ENCODE data around the gene TRNAU1AP.
A peak's percentile ranks its signal among the peaks of the same experiment; 100 is the strongest.
"Not testable (repeated sequence)": the region's sequence is repeated elsewhere in the genome, so short reads cannot be mapped to it uniquely, and the experiment has no call there.

The TRNAU1AP gene

DNA sequence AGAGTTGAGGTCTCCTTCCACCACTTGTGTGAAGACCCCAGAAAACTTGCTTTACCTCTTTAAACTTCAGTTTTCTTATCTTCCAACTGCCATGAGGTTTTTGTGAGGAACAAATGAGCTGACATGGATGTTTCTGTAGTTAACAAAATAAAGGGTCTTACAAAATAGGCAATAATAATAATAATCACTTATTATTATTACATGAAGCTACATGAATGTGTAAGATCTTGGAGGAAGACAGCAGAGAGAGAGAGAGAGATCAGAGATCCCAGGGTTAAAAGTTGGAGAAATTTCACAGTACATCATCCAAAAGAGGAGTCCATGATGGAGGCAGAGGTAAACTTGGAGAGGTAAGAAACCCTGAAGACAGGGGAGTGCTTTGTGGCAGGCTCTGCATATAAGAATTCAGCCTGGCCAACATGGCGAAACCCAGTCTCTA, 36.3 kb upstream of the TRNAU1AP start:
- POLR2A ChIA-PET: interaction anchor here (0.8 to 6.2 kb wide), 4 partner anchors 9 to 220 kb away, joined by 3 to 37 read pairs (median 10); partner anchors contain the start of genes RCC1, RNU11 and YTHDF2
- TF ChIP-seq, protein P1, sequence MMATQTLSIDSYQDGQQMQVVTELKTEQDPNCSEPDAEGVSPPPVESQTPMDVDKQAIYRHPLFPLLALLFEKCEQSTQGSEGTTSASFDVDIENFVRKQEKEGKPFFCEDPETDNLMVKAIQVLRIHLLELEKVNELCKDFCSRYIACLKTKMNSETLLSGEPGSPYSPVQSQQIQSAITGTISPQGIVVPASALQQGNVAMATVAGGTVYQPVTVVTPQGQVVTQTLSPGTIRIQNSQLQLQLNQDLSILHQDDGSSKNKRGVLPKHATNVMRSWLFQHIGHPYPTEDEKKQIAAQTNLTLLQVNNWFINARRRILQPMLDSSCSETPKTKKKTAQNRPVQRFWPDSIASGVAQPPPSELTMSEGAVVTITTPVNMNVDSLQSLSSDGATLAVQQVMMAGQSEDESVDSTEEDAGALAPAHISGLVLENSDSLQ (IDR thresholded peaks at IDR 0.05): no peak
- TF ChIP-seq TARDBP (IDR thresholded peaks at IDR 0.05) (no peak), BHLHE40 (IDR thresholded peaks at IDR 0.05; ENCODE audit: borderline replicate concordance) (no peak), FOXA1 (IDR thresholded peaks at IDR 0.05) (no peak), LEF1 (IDR thresholded peaks at IDR 0.05; ENCODE audit: borderline replicate concordance) (no peak), FOXK2 (IDR thresholded peaks at IDR 0.05) (no peak), ELF4 (IDR thresholded peaks at IDR 0.05) (no peak), ZNF384 (IDR thresholded peaks at IDR 0.05) (no peak), HDGF (IDR thresholded peaks at IDR 0.05; ENCODE audit: borderline replicate concordance) (no peak), ARNT (IDR thresholded peaks at IDR 0.05) (no peak), FOXM1 (IDR thresholded peaks at IDR 0.05; ENCODE audit: borderline replicate concordance) (no peak), SUZ12 (IDR thresholded peaks at IDR 0.05) (no peak), L3MBTL2 (conservative IDR thresholded peaks at IDR 0.05) (no peak), CTBP1 (IDR thresholded peaks at IDR 0.05; ENCODE audit: borderline replicate concordance) (no peak), NFRKB (IDR thresholded peaks at IDR 0.05) (no peak), SP1 (IDR thresholded peaks at IDR 0.05) (no peak)
- DNase-seq (ENCODE audit: extremely low spot score): no peak
- CTCF ChIA-PET: interaction anchor here (0.7 kb wide), 1 partner anchor 17 kb away, joined by 3 read pairs; no protein-coding TSS in a partner anchor

DNA sequence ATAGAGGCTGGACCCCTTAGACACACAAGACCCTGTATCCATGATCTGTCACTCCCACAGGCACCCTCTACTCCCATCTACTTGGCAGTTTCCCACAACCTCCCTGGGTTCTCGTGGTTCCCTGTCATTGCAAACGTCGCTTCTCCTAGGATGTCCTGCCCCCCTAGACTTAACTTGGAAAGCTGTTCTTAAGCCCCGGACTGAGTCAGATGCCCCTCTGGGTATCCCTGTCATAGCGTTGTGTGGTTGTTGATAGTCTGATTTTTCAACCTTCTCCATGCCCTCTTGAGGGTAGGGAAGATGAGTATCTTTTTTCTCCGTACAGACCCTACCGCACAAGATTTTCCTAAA, 35.3 kb upstream of the TRNAU1AP start:
- TF ChIP-seq ARNT (IDR thresholded peaks at IDR 0.05): no peak
- TF ChIP-seq HDGF (IDR thresholded peaks at IDR 0.05; ENCODE audit: borderline replicate concordance): no peak
- no peak for TF ChIP-seq L3MBTL2 (conservative IDR thresholded peaks at IDR 0.05)
- TF ChIP-seq SP1 (IDR thresholded peaks at IDR 0.05): no peak
- no peak for TF ChIP-seq FOXA1 (IDR thresholded peaks at IDR 0.05)
- TF ChIP-seq FOXM1 (IDR thresholded peaks at IDR 0.05; ENCODE audit: borderline replicate concordance): no peak
- CTCF ChIA-PET: interaction anchor here (0.5 kb wide), 1 partner anchor 13 kb away, joined by 3 read pairs; no protein-coding TSS in a partner anchor
- POLR2A ChIA-PET: interaction anchor here (0.9 to 6.2 kb wide), 4 partner anchors 10 to 269 kb away, joined by 3 to 37 read pairs (median 10); partner anchors contain the start of genes RCC1 and RNU11
- no peak for DNase-seq (ENCODE audit: extremely low spot score)

DNA sequence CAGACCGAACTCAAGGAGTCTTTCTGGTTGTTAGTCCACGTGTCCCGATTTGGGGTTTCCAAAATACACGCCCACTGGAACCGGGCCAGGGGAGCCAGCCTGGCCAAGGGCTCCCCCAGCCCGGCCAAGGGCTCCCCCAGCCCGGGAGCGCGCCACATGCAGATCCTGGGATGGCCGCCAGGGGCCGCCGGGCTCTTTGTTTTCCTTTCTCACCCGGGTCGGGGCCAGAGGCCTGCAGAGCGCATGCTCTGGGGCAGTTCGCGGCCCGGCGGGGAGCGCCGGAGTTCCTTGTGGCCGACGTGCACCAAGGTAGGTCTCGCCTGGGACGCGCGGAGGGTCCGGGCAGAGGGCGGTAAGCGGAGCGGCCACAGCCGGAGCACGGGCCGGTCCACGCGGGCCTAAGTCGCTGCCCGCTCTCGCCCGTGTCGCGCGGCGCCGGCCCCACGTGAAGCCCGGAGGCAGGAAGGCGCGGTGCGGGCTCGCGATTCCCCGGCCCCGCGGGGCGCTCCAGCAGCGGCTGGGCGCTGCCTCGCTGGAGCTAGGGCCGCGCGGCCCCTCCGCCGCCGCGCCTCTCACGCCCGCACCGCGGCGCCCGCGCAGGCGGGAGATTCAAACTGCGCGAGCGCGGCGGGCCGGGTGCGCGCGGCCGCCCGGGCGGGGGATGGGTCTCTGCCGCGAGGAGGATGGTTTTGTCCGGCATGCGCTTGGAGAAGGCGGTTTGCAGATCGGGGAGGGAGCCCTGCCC, 34.7 kb upstream of the TRNAU1AP start:
- peak; percentile 42; the same call in 1 of the 2 replicates for TF ChIP-seq ELF4 (IDR thresholded peaks at IDR 0.05)
- no peak for TF ChIP-seq SP1 (IDR thresholded peaks at IDR 0.05)
- TF ChIP-seq HDGF (IDR thresholded peaks at IDR 0.05; ENCODE audit: borderline replicate concordance): peak; percentile 88; the same call in 1 of the 2 replicates
- TF ChIP-seq LEF1 (IDR thresholded peaks at IDR 0.05; ENCODE audit: borderline replicate concordance): peak; percentile 82; the same call in 1 of the 2 replicates
- DNase-seq (ENCODE audit: extremely low spot score): peak; percentile 96
- ChIA-PET CTCF (interaction anchor here (0.5 to 0.8 kb wide), 2 partner anchors 14 to 24 kb away, joined by 3 to 4 read pairs; no protein-coding TSS in a partner anchor), POLR2A (interaction anchor here (0.9 to 6.2 kb wide), 3 partner anchors 10 to 103 kb away, joined by 4 to 37 read pairs (median 7); partner anchors contain the start of gene RCC1)

DNA sequence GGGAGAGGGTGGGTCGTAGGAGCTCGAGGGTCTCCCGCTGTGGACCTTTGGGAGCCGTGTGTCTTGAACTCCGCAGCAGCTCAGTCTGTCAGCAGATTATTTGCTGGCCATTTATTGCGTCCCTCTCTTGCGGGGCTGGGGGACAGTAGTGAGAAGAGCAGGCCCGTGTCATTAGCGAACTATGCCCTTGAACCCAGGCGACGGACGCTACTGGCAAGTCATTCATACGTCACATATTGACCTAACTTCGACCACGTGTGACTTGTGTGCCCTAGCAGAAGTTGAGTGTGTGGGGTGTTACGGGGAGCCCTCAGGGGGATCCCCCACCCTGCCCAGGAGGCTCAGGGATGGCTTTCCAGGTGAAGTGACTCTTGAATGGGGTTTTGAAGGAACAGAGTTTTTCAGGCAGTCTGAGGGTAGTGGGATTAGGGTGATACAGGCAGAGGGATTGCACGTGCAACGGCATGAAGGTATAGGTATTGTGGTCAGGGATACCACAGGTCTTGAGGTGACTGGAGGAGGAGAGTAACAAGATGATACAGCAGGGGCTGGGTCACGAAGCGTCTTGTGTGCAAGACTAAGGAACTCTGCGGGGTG, 34.0 kb upstream of the TRNAU1AP start:
- ChIA-PET CTCF (interaction anchor here (0.8 kb wide), 1 partner anchor 24 kb away, joined by 4 read pairs; no protein-coding TSS in a partner anchor), POLR2A (interaction anchor here (0.9 to 6.2 kb wide), 3 partner anchors 11 to 104 kb away, joined by 4 to 37 read pairs (median 7); partner anchors contain the start of gene RCC1)
- no peak for DNase-seq (ENCODE audit: extremely low spot score)
- no peak for TF ChIP-seq SP1 (IDR thresholded peaks at IDR 0.05)
- TF ChIP-seq ZNF384 (IDR thresholded peaks at IDR 0.05): no peak
- no peak for TF ChIP-seq LEF1 (IDR thresholded peaks at IDR 0.05; ENCODE audit: borderline replicate concordance)
- TF ChIP-seq FOXA1 (IDR thresholded peaks at IDR 0.05): no peak
- TF ChIP-seq TARDBP (IDR thresholded peaks at IDR 0.05): no peak
- peak; percentile 79; the same call in 1 of the 2 replicates for TF ChIP-seq HDGF (IDR thresholded peaks at IDR 0.05; ENCODE audit: borderline replicate concordance)
- no peak for TF ChIP-seq FOXK2 (IDR thresholded peaks at IDR 0.05)
- TF ChIP-seq ARNT (IDR thresholded peaks at IDR 0.05): no peak
- no peak for TF ChIP-seq NFRKB (IDR thresholded peaks at IDR 0.05)
- no peak for TF ChIP-seq CTBP1 (IDR thresholded peaks at IDR 0.05; ENCODE audit: borderline replicate concordance)
- TF ChIP-seq FOXM1 (IDR thresholded peaks at IDR 0.05; ENCODE audit: borderline replicate concordance): no peak
- no peak for TF ChIP-seq ELF4 (IDR thresholded peaks at IDR 0.05)
- no peak for TF ChIP-seq BHLHE40 (IDR thresholded peaks at IDR 0.05; ENCODE audit: borderline replicate concordance)
- TF ChIP-seq, protein P1 (IDR thresholded peaks at IDR 0.05): no peak
- TF ChIP-seq L3MBTL2 (conservative IDR thresholded peaks at IDR 0.05): peak; percentile 85

DNA sequence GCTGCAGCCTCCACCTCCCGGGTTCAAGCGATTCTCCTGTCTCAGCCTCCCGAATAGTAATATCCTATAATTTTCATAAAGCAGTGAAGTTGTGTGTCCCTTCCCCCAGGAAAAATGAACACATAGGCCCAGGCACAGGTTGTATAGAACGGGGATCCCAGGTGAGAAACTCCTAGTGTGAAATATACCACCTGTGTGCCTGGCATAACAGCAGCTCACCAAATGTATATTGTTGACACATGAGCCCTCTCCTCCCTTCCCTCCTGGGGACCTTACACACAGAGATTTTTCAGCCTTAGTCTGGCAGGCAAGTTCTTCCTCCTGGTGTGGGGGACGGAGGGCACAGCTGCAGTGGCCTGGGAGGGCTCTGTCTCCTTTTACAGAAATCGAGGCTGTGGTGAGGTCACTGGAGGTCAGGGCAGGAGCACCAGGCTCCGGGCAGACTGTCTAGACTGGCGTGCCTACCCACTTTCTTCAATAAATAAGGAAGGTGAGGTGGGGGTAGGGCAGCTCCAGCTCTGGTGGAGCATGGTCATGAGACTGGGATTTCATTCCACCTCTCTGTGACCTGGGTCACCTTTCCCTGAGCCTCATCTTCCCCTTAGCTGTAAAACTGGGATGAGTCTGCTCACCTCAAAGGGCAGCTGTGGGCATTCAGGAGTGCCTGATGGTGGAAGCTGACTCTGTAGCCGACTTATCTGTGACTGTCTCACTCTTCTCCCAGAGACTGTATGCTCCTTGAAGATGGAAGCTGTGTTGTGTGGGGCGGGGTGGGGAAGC, 32.7 kb upstream of the TRNAU1AP start:
- POLR2A ChIA-PET: interaction anchor here (1.0 to 6.2 kb wide), 3 partner anchors 12 to 217 kb away, joined by 3 to 37 read pairs (median 19); partner anchors contain the start of genes RCC1 and YTHDF2
- CTCF ChIA-PET: interaction anchor here (0.5 kb wide), 1 partner anchor 44 kb away, joined by 4 read pairs; no protein-coding TSS in a partner anchor
- TF ChIP-seq FOXK2 (IDR thresholded peaks at IDR 0.05) (no peak), FOXM1 (IDR thresholded peaks at IDR 0.05; ENCODE audit: borderline replicate concordance) (no peak), ZNF384 (IDR thresholded peaks at IDR 0.05) (no peak), HDGF (IDR thresholded peaks at IDR 0.05; ENCODE audit: borderline replicate concordance) (no peak), BHLHE40 (IDR thresholded peaks at IDR 0.05; ENCODE audit: borderline replicate concordance) (no peak), TARDBP (IDR thresholded peaks at IDR 0.05) (no peak), ELF4 (IDR thresholded peaks at IDR 0.05) (no peak), SP1 (IDR thresholded peaks at IDR 0.05) (no peak), CTBP1 (IDR thresholded peaks at IDR 0.05; ENCODE audit: borderline replicate concordance) (no peak), LEF1 (IDR thresholded peaks at IDR 0.05; ENCODE audit: borderline replicate concordance) (no peak), ARNT (IDR thresholded peaks at IDR 0.05) (no peak), FOXA1 (IDR thresholded peaks at IDR 0.05) (no peak), SUZ12 (IDR thresholded peaks at IDR 0.05) (no peak), L3MBTL2 (conservative IDR thresholded peaks at IDR 0.05) (no peak)
- TF ChIP-seq, protein P1 (IDR thresholded peaks at IDR 0.05): no peak
- DNase-seq (ENCODE audit: extremely low spot score): no peak

DNA sequence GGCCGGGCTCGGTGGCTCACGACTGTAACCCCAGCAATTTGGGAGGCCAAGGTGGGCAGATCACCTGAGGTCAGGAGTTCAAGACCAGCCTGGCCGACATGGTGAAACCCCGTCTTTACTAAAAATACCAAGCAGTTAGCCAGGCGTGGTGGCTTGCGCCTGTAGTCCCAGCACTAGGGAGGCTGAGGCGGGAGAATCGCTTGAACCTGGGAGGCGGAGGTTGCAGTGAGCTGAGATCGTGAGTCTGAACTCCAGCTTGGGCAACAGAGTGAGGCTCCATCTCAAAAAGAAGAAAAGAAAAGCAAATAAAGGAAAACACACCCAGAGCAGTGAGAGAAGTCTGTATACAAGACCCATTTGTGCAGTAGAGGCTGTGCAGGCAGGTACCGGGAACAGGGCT, 32.1 kb upstream of the TRNAU1AP start:
- POLR2A ChIA-PET: interaction anchor here (3.5 to 6.2 kb wide), 2 partner anchors 13 to 60 kb away, joined by 19 to 37 read pairs; partner anchors contain the start of gene RCC1
- CTCF ChIA-PET: not testable (repeated sequence)

More for the DNA sequence above, 32.1 kb upstream of the TRNAU1AP start:
- not testable (repeated sequence) for DNase-seq (ENCODE audit: extremely low spot score)
